ENCODE measurements around the gene KTN1.

DNA sequence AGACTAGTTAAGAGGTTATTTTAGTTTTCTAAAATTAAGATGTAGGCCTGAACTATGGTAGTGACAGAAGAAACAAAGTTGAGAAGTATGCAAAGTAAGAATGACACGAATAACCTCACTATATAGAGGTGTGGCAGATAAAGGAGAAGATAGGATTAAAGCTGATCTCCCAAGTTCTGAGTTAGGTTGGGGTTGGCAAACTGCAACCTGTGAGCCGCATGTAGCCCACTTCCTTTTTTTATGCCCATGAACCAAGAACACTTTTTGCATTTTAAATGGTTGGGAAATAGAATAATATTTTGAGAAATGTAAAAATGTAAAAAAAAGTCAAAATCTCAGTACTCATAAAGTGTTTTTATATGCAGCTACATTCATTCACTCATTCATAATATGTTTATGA is 34.3 kb downstream of the KTN1 start:
- TF ChIP-seq POLR2A (IDR thresholded peaks at IDR 0.05) (no peak), CTCF (IDR thresholded peaks at IDR 0.05) (no peak)
